Placental pericyte (primary cell): ENCODE results near the gene MAP2K6. TPM values are rescaled to one million over a fixed set of nuclear protein-coding genes. Genes with fewer than 3 reads are reported as not detected.

Experiments
- total RNA-seq: library from RNA; depleted of rRNA; stranded (reverse); fragments of >200 nt; gene quantifications from 2 replicates; pipeline ENCODE4 v1.2.3, GENCODE V29; 2012

Gene MAP2K6
- 2.0 TPM in 2 replicates for total RNA-seq

DNA sequence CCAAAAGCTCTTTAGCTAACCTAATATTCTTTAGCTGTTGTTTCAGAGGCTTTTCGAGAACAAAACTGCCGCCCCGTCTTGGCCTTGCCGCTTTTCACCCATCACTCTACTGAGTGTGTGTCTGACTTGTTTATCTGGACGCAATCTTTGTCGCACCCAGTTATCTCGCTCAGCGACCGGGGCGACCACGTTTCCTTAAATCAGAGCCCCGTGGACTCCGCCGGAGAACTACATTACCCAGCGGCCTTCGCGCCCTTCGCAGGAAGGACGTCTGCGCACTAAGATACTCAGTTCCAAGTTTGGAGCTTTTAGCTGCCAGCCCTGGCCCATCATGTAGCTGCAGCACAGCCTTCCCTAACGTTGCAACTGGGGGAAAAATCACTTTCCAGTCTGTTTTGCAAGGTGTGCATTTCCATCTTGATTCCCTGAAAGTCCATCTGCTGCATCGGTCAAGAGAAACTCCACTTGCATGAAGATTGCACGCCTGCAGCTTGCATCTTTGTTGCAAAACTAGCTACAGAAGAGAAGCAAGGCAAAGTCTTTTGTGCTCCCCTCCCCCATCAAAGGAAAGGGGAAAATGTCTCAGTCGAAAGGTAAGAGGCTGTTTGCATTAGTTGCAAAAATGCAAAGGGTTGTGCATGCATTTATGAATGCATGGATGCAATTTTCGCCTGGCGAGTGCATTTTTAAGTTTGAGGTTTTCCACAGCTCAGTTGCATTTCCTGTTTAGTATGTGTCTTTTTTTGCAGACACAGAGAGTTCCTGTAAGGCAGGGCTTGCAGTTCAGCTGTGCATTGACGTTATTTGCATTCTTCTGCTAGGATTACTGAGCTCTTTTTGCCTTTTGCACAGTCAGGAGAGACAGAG is at the start of gene MAP2K6:
Gene MAP2K6, plus strand, starts transcription at position 290 of the 867 bp plus-strand sequence. Its CDS starts 288 bp downstream, at position 578.

Other genes starting within 250 kb of the MAP2K6 start
- gene ABCA10, start 185.9 kb upstream of the MAP2K6 start, total RNA-seq = 1.7 and 2.2 TPM in 2 replicates
- 12.3 and 26.5 TPM in 2 replicates for gene ABCA5, start 87.6 kb upstream of the MAP2K6 start, total RNA-seq